NT2/D1 (cell line): Measurements from ENCODE around the gene LIX1.

Experiments used
- YY1 ChIP-seq: IDR thresholded peaks from 2 replicates; pipeline ENCODE4 v1.6.1; 2011; ENCODE audit not compliant: insufficient read length, insufficient read depth
- ZNF274 ChIP-seq: IDR thresholded peaks from 2 replicates; pipeline ENCODE4 v1.6.1; 2011; ENCODE audit warnings: mild to moderate bottlenecking, low read depth, low read length

- no peak for TF ChIP-seq ZNF274
- no peak for TF ChIP-seq YY1
Measured at GRCh38 chr5:97089149-97089801, 53.1 kb downstream of the LIX1 start.
